HTERT RPE-1 (cell line): ENCODE data around the gene DDX55.
"Not testable (repeated sequence)": the region's sequence is repeated elsewhere in the genome, so short reads cannot be mapped to it uniquely, and the experiment has no call there.

Experiments used
- in situ Hi-C: fragments of 300-500 bp; cut with MboI; formaldehyde crosslinking; loops from 4 replicates; pipeline ENCODE4 v1.14.3; 2020; ENCODE audit warnings: low sequenced_read_pairs

Gene DDX55

DNA sequence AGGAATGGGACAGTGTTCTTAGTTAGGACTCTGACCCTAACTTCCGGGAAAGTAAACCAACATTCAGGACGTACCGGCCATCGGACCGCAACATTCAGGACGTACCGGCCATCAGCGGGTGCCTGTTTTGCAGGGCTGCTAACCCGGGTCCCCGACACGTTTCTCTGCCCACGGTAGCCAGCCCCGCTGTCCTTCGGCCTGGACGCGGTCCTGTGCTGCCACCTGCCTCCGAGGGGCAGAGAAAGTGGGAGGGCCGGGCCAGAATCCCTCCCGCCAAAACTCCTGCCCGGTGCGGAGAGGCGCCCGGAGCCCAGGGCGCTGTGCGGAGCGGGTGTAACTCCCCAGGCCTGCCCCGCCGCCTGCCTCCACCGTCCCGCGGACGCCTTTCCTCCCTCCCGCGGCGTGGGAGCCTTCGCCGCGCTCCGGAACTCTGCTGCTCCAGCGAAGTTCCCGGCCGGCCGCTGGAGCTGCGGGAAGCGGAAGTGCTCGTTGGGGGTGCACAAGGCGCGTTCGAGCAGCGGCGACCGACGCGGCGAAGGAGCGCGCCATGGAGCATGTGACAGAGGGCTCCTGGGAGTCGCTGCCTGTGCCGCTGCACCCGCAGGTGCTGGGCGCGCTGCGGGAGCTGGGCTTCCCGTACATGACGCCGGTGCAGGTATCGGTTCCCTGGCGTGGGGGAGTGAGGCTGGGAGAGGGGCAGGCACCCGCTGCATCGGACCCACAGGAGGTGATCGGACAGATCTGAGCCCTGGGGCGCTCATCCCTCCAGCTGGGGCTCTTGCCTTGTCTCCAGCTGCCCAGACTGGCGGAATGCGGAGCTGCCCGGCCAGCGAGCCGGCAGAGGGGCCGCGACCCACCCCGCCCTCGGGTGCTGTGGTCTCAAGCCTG, at the start of gene DDX55:
Gene DDX55, plus strand, starts transcription at position 498 of the 888 bp plus-strand sequence. Its CDS starts 50 bp downstream, at position 548.
- in situ Hi-C loops, result no loop called here

GRCh38 chr12:123554136-123554535, 47.8 kb upstream of the DDX55 start:
- in situ Hi-C loops, result not testable (repeated sequence)

DNA sequence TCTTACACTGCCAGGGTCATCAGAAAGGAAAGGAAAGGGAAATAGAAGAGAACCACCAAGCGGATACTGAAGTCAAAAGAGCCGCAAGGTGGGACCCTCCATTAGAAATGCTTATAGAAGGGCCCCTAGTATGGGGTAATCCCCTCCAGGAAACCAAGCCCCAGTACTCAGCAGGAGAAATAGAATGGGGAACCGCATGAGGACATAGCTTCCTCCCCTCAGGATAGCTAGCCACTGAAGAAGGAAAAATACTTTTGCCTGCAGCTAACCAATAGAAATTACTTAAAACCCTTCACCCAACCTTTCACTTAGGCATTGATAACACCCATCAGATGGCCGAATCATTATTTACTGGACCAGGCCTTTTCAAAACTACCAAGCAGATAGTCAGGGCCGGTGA, 47.1 kb upstream of the DDX55 start:
- in situ Hi-C loops, result not testable (repeated sequence)

DNA sequence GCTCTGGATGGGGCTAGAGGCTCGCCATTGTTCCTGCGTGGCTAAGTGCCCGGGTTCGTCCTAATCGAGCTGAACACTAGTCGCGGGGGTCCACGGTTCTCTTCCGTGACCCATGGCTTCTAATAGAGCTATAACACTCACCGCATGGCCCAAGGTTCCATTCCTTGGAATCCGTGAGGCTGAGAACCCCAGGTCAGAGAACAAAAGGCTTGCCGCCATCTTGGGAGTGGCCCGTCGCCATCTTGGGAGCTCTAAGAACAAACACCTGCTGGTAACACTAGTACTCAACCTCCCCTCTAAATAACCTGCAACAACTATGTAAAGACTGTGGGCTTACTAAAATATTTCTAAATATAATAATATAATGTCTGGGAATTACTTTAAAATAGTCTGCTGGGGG, 43.4 kb upstream of the DDX55 start:
- in situ Hi-C loops, result not testable (repeated sequence)

DNA sequence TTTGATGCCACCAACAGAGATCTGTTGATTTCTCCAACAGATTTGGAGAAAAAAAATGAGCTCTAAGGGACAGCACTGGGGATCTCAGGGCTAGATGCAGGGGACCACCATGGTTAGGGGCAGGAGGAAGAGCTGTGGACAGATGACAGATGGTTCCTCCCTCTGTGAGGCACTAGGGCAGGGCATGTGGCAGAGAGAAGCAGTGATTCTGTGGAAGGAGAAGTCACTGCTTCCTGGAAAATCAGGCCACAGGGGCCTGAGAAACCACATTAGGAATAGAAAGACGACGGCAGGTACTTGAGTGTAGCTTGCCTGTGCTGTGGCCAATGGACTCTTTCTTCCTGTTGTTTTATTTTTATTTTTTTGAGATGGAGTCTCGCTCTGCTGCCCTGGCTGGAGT, 42.4 kb upstream of the DDX55 start:
- in situ Hi-C loops, result no loop called here

DNA sequence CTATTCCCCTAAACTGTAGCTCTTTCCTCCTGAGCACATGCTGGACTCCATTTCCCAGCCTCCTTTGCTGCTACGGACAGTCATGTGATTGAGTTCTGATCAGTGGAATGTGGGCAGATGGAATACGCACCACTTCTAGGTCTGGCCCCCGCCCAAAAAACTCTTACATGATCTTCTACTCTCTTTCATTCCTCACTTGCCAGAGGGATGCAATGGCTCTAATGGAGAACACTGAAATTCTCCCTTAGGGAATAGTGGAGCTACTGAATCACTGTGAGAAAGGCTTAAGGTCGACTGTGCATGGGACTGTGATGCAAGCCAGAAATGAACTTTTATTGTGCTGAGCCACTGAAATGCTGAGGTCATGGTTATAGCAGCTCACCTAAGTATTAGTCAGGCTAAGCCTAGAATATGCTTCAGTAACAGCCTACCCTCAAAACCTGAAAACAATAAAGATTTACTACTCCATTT, 30.5 kb upstream of the DDX55 start:
- in situ Hi-C loops, result no loop called here

- in situ Hi-C loops, result no loop called here
Measured at GRCh38 chr12:123572391-123572790, 29.5 kb upstream of the DDX55 start.

- in situ Hi-C loops, result no loop called here
Measured at GRCh38 chr12:123573870-123574269, 28.0 kb upstream of the DDX55 start.

- in situ Hi-C loops, result no loop called here
Measured at GRCh38 chr12:123576611-123577010, 25.3 kb upstream of the DDX55 start.

DNA sequence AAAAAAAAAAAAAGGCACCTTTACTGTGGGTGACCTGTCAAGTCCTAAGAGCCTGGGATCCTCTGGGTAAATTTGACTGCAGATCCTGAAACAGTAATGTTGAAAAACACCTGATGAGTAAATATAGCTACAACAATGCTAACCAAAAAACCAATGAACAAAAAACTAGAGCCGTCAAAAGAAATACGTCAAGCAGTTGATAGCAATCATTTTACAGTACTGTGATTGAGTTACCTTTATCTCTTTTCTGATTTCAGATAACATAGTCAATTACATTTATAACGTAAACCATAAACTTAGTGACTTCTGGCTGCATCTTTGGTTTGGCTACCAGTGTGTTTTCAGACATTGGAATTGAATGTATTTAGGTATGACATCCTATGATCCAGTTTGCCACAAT, 23.7 kb upstream of the DDX55 start:
- in situ Hi-C loops, result no loop called here

- in situ Hi-C loops, result not testable (repeated sequence)
Measured at GRCh38 chr12:123578829-123579228, 23.1 kb upstream of the DDX55 start.

- in situ Hi-C loops, result no loop called here
Measured at GRCh38 chr12:123580772-123581171, 21.1 kb upstream of the DDX55 start.

DNA sequence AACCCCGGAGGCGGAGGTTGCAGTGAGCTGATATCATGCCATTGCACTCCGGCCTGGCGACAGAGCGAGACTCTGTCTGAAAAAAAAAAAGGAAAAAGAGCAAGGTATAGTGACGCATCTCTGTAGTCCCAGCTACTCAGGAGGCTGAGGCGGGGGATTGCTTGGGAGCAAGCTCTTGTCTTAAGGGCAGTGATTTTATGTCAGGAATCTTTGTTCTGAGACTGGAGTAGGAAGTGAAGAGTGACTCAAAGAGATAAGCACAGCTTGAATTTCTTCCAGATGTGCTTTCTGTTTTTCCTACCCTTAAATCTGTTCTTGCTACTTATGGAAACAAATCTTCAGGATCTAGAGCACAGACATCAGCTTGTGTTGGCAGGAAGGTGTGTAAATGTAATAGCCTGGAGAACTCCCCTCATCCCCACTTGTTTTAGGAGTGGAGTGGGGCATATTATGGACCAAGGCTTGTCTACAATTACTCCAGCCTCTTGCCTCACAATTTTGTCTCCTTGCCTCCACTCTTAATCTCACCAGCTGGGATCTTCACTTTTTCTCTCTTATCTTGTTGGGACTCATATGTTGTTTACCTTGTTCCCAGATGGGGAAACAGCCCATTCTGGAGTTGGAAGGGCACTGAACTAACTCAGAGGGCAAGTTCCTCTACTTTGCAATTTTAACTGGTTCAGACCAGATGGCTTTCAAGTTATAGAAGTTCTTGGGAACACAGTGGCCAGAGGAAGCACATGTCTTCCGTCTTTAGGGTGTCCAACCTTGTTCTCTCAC, 10.0 kb upstream of the DDX55 start:
- in situ Hi-C loops, result no loop called here

DNA sequence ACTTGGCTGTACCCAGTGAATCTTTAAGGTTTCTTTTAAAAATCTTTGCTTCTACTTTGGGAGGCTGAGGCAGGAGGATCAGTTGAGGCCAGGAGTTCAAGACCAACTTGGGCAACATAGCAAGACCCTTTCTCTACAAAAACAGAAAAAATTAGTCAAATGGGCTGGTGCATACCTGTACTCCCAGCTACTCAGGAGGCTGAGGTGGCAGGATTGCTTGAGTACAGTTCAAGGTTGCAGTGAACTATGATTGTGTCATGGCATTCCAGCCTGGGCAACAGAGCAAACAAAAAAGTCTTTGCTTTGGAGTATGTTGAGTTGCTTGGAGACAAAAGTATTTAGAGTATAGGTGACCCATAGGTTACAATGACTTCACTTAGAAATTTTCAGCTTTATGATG, 6.2 kb upstream of the DDX55 start:
- in situ Hi-C loops, result no loop called here

GRCh38 chr12:123597100-123597499, 4.8 kb upstream of the DDX55 start:
- in situ Hi-C loops, result no loop called here

- in situ Hi-C loops, result no loop called here
Measured at GRCh38 chr12:123598522-123598921, 3.4 kb upstream of the DDX55 start.

GRCh38 chr12:123599310-123599709, 2.6 kb upstream of the DDX55 start:
- in situ Hi-C loops, result no loop called here

- in situ Hi-C loops, result no loop called here
Measured at GRCh38 chr12:123599721-123600120, 2.2 kb upstream of the DDX55 start.

DNA sequence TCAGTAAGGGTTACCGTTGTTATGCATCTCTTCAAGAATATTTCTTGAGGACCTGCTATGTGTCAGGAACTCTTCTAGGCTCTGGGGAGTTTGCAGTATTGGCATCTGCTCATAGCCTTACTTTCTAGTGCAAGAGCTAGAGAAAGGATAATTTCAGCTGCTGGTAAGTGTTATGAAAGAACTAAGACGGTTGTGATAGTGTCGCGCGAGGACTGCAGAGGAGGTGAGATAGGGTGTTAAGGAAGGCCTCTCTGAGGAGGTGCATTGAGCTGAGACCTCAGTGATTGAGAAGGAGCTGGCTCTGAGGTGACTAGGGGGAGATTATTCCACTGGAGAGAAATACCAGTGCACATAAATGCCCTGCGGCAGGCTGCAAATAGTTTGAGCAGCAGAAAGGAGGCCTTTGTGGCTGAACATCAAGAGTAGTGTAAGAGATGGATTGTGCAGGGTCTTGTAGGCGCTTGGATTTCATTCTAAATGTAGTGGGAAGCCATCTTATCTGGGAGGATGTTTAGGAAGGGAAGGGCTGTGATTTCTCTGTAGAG, 824 bp downstream of the DDX55 start:
- in situ Hi-C loops, result no loop called here

- in situ Hi-C loops, result not testable (repeated sequence)
Measured at GRCh38 chr12:123603495-123603894, 1.6 kb downstream of the DDX55 start.

- in situ Hi-C loops, result no loop called here
Measured at GRCh38 chr12:123607756-123608155, 5.9 kb downstream of the DDX55 start.

GRCh38 chr12:123608182-123608581, 6.3 kb downstream of the DDX55 start:
- in situ Hi-C loops, result no loop called here
